ENCODE measurements around the gene ZNF444.
"Not testable (repeated sequence)": the region's sequence is repeated elsewhere in the genome, so short reads cannot be mapped to it uniquely, and the experiment has no call there.

GRCh38 chr19:56098237-56098636 lies 42.9 kb upstream of the ZNF444 start:
- TF ChIP-seq CTCF (conservative IDR thresholded peaks at IDR 0.05 in 1 of 2, IDR thresholded peaks at IDR 0.05 in 1 of 2; ENCODE audit: low read depth in 1 of 2, low read length in 2 of 2); EZH2 (IDR thresholded peaks at IDR 0.05; ENCODE audit: low read length, missing control alignments): not testable (repeated sequence)
